ENCODE data around the gene TMEM30A.

DNA sequence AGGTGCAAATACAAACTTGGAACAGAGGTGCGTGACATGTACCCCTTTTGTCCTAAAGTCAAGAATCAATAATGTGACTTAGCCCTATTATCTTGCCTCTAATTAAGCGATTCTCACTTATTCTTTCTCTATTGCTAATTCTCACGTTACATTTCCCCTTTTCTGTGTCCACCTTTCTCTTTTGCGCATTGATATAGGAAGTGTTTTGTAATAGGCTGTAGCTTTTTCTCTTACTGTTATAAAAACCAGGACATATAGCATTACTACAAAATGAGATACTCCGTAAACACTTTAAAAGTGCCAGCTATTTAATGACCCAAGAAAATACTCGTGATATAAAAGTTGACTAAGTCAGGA lies 669 bp upstream of the TMEM30A start:
- TF ChIP-seq MZF1 (tag by site-specific recombination; IDR thresholded peaks at IDR 0.05; ENCODE audit: borderline replicate concordance): peak; percentile 4; the same call in 1 of the 2 replicates
- no peak for TF ChIP-seq SP2 (tag by site-specific recombination; IDR thresholded peaks at IDR 0.05)
- TF ChIP-seq AEBP2 (tag by site-specific recombination; IDR thresholded peaks at IDR 0.05; ENCODE audit: borderline replicate concordance): no peak
- TF ChIP-seq ZNF248 (tag by site-specific recombination; IDR thresholded peaks at IDR 0.05): no peak
- no peak for TF ChIP-seq CTCF (tag by site-specific recombination; IDR thresholded peaks at IDR 0.05)
- TF ChIP-seq YY1 (tag by site-specific recombination; IDR thresholded peaks at IDR 0.05): no peak
- TF ChIP-seq, protein P1, sequence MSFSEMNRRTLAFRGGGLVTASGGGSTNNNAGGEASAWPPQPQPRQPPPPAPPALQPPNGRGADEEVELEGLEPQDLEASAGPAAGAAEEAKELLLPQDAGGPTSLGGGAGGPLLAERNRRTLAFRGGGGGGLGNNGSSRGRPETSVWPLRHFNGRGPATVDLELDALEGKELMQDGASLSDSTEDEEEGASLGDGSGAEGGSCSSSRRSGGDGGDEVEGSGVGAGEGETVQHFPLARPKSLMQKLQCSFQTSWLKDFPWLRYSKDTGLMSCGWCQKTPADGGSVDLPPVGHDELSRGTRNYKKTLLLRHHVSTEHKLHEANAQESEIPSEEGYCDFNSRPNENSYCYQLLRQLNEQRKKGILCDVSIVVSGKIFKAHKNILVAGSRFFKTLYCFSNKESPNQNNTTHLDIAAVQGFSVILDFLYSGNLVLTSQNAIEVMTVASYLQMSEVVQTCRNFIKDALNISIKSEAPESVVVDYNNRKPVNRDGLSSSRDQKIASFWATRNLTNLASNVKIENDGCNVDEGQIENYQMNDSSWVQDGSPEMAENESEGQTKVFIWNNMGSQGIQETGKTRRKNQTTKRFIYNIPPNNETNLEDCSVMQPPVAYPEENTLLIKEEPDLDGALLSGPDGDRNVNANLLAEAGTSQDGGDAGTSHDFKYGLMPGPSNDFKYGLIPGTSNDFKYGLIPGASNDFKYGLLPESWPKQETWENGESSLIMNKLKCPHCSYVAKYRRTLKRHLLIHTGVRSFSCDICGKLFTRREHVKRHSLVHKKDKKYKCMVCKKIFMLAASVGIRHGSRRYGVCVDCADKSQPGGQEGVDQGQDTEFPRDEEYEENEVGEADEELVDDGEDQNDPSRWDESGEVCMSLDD (tag by site-specific recombination; IDR thresholded peaks at IDR 0.05): no peak

Data from HEK293 (cell line).